HCT116 (cell line): ENCODE data around the gene HOXD11. TPM values are rescaled to one million over a fixed set of nuclear protein-coding genes. Genes with fewer than 3 reads are reported as not detected.

ENCODE experiments used
- ATAC-seq: fragments of 200-7000 bp; cut with Tn5 transposase; 2 replicates; pipeline ENCODE4 v1.9.1; 2020; ENCODE audit warnings: mild to moderate bottlenecking, moderate library complexity
- BruUV-seq: library from RNA; stranded (reverse); fragments of 400-500 nt; replicated peaks from 2 replicates; lab custom pipeline; 2021; lab: Mats Ljungman, UMichigan
- CTCF ChIA-PET: fragments of 300-600 bp; sonication (Branson Sonifier 250); formaldehyde crosslinking; loops from one replicate; lab custom pipeline; 2021; ENCODE audit warnings: antibody characterized with exemption; lab: Charles Lee
- POLR2A ChIA-PET: fragments of 300-600, 350-600 bp; sonication (Branson Sonifier 250); formaldehyde crosslinking; loops from one replicate; lab custom pipeline; 2021; ENCODE audit warnings: antibody characterized with exemption; lab: Charles Lee
- RAD21 ChIA-PET, 2 experiments: fragments of 300-600 bp; sonication (Branson Sonifier 250); formaldehyde crosslinking; loops; one replicate each; lab custom pipeline; 2023; ENCODE audit warnings: low total read pairs in 2 of 2; ENCODE audit not compliant: uncharacterized antibody in 2 of 2, unreplicated experiment in 2 of 2, low non-redundant PET in 1 of 2; lab: Charles Lee
- DNase-seq: peaks from one replicate; pipeline ENCODE4 v3.0.0-alpha.2; 2010; ENCODE audit warnings: low read depth, low spot score
- H2AFZ ChIP-seq: fragments of 200-600 bp; shearing (Covaris generic), sonication (generic); 2 replicates; pipeline ENCODE4 v1.6.1; 2017; ENCODE audit warnings: low read depth, mixed run types, mixed read lengths, antibody characterized with exemption, low read length; ENCODE audit not compliant: poor library complexity, severe bottlenecking
- H3K27ac ChIP-seq: 2 replicates; pipeline ENCODE4 v1.5.1; 2012; ENCODE audit warnings: low read depth, low read length
- H3K27me3 ChIP-seq: fragments of 200-600 bp; sonication (generic); 2 replicates; pipeline ENCODE4 v1.6.1; 2016; ENCODE audit warnings: mixed run types, low read length, mixed read lengths; ENCODE audit not compliant: insufficient read depth
- H3K36me3 ChIP-seq, 2 experiments: fragments of 200-500 bp in 1 of 2; fragments of 200-600 bp in 1 of 2; sonication (Bioruptor generic) in 1 of 2; sonication (generic) in 1 of 2; 2 replicates each; pipeline versions ENCODE4 v1.5.1 to v1.6.1; 2014 to 2016; ENCODE audit warnings: low read length in 2 of 2, inconsistent platforms in 1 of 2, mixed read lengths in 1 of 2, mixed run types in 1 of 2; ENCODE audit not compliant: insufficient read depth in 2 of 2, control insufficient read depth in 1 of 2
- H3K4me1 ChIP-seq, 2 experiments: fragments of 200-600 bp in 1 of 2; sonication (generic) in 1 of 2; 2 replicates each; pipeline versions ENCODE4 v1.5.1 to v1.6.1; 2012 to 2017; ENCODE audit warnings: low read length in 2 of 2, inconsistent platforms in 1 of 2, mild to moderate bottlenecking in 1 of 2, mixed read lengths in 1 of 2, mixed run types in 1 of 2, moderate library complexity in 1 of 2; ENCODE audit not compliant: insufficient read depth in 2 of 2, control insufficient read depth in 1 of 2
- H3K4me2 ChIP-seq: fragments of 200-600 bp; sonication (generic); 2 replicates; pipeline ENCODE4 v1.6.1; 2017; ENCODE audit warnings: mixed run types, low read length, mixed read lengths
- H3K4me3 ChIP-seq, 2 experiments: fragments of 200-600 bp in 1 of 2; sonication (generic) in 1 of 2; replicated peaks in 1 of 2; 2 replicates each; pipeline ENCODE4 v1.5.1; 2011 to 2016; ENCODE audit warnings: low read length in 2 of 2, control low read depth in 1 of 2, low read depth in 1 of 2, mild to moderate bottlenecking in 1 of 2, mixed read lengths in 1 of 2, mixed run types in 1 of 2
- H3K79me2 ChIP-seq: fragments of 200-600 bp; sonication (generic); 2 replicates; pipeline ENCODE4 v1.6.1; 2017; ENCODE audit warnings: mild to moderate bottlenecking, mixed run types, low read length, moderate library complexity, mixed read lengths; ENCODE audit not compliant: insufficient read depth
- H3K9ac ChIP-seq: fragments of 200-600 bp; sonication (generic); 2 replicates; pipeline ENCODE4 v1.6.1; 2016; ENCODE audit warnings: low read length, mixed read lengths
- H3K9me2 ChIP-seq: fragments of 200-600 bp; sonication (generic), shearing (Covaris generic); 2 replicates; pipeline ENCODE4 v1.6.1; 2017; ENCODE audit warnings: mixed run types, mild to moderate bottlenecking, moderate library complexity; ENCODE audit not compliant: insufficient read depth
- H3K9me3 ChIP-seq, 2 experiments: fragments of 200-500 bp in 1 of 2; fragments of 200-600 bp in 1 of 2; sonication (Bioruptor generic) in 1 of 2; sonication (generic) in 1 of 2; 2 replicates each; pipeline ENCODE4 v1.6.1; 2014 to 2017; ENCODE audit warnings: low read length in 2 of 2, mixed read lengths in 2 of 2, inconsistent platforms in 1 of 2, low read depth in 1 of 2, mild to moderate bottlenecking in 1 of 2, mixed run types in 1 of 2, moderate library complexity in 1 of 2; ENCODE audit not compliant: control insufficient read depth in 1 of 2, insufficient read depth in 1 of 2
- H4K20me1 ChIP-seq: fragments of 200-600 bp; sonication (generic), shearing (Covaris generic); 2 replicates; pipeline ENCODE4 v1.6.1; 2017; ENCODE audit warnings: mixed run types, mild to moderate bottlenecking, moderate library complexity; ENCODE audit not compliant: insufficient read depth
- CBX3 ChIP-seq: IDR thresholded peaks from 2 replicates; pipeline ENCODE4 v1.6.1; 2012; ENCODE audit warnings: low read depth
- EZH2 ChIP-seq: fragments of 200-600 bp; sonication (generic); IDR thresholded peaks from 2 replicates; pipeline ENCODE4 v1.6.1; 2017; ENCODE audit warnings: antibody characterized with exemption, mixed run types
- JUND ChIP-seq: IDR thresholded peaks from 2 replicates; pipeline ENCODE4 v1.6.1; 2012
- REST ChIP-seq: IDR thresholded peaks from 2 replicates; pipeline ENCODE4 v1.6.1; 2012; ENCODE audit warnings: low read depth
- ZFX ChIP-seq: fragments of 450-650 bp; IDR thresholded peaks from 2 replicates; pipeline ENCODE4 v1.6.1; 2017
- intact Hi-C: fragments of 100-400 bp; cut with micrococcal nuclease; formaldehyde crosslinking; loops from 2 replicates; pipeline ENCODE4 v1.10.0; 2022
- total RNA-seq: library from RNA; stranded (reverse); gene quantifications from one replicate; pipeline ENCODE4 v1.2.1, GENCODE V29; 2021; ENCODE audit not compliant: unreplicated experiment

HOXD11 gene
- total RNA-seq, 1 experiment from 2014 or later, result not detected

DNA sequence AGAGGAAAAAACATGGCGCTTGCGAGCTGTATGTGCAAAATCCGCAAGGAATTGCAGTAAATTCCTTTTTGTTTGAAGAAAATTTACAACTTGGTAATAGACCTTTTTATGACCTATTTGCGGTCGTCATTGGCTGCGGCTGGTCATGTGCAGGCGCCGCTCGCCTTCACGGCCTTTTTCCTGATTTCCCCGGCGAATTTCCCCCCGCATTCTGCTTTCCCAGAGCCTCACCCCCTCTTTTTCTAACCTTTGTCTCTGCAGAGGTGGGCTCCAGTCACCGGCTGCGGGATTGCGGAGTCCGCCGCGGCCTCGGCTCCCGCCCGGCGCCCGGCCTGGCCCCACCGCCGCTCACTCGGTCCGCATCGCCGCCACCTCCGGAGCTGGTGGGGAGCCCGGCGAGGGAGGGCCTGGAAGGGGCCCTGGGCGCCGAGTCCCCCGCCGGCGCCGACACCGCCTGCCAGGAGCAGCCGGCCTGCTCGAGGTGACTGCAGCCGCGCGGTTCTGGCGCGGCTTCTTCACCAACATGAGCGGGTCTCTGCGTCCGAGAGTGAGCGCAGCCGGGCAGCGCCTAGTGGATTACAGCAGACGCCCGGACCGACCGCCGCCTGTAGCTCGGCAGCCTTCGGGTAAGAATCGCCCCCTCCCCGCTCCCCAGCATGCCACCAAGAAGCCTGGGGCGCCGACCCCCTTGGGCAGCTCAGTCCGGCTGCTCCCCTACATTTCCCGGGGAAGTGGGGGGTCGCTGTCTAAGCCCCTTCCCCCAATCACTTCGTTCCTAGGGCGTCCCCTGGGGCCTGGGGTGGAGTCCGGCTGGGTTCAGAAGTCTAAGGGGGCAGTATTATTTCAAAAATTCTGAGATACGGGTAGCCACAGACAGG is 29.5 kb downstream of the HOXD11 start:
- Histone ChIP-seq H3K4me3 (peak overlapping the region; percentile 52 to 61), H3K9me3 (no peaks in the 10 kb centered on the region), H3K36me3 (no peaks in the 10 kb centered on the region), H3K4me1 (peaks cover 5 to 22% of the 10 kb centered on the region in 2 experiments; a peak in 3 of 4 replicates), H3K4me2 (peak overlapping the region; percentile 75), H2AFZ (peak overlapping the region; percentile 19), H3K27me3 (no peaks in the 10 kb centered on the region), H3K79me2 (no peaks in the 10 kb centered on the region), H4K20me1 (no peaks in the 10 kb centered on the region), H3K9me2 (no peaks in the 10 kb centered on the region), H3K9ac (peak overlapping the region; percentile 58), H3K27ac (peak overlapping the region; percentile 55; the same call in 1 of the 2 replicates)
- no TSS peak for BruUV-seq
- peak; percentile 75 for TF ChIP-seq ZFX
- TF ChIP-seq REST, result no peak
- no peak for TF ChIP-seq JUND
- TF ChIP-seq EZH2, result no peak
- no peak for TF ChIP-seq CBX3
- RAD21 ChIA-PET, result interaction anchor here in 1 of 2 experiments (0.9 to 1.3 kb wide), 2 partner anchors 318 to 502 kb away, joined by 3 read pairs; no protein-coding TSS in a partner anchor
- CTCF ChIA-PET, result interaction anchor here (0.9 to 1.4 kb wide), 4 partner anchors 9 to 516 kb away, joined by 3 to 5 read pairs (median 4); no protein-coding TSS in a partner anchor
- ATAC-seq (peak; percentile 35), DNase-seq (no peak)
- POLR2A ChIA-PET, result interaction anchor here (0.9 to 1.3 kb wide), 3 partner anchors 318 to 517 kb away, joined by 3 to 5 read pairs (median 4); no protein-coding TSS in a partner anchor
- intact Hi-C loops, result no loop called here
